Loucy (cell line): ENCODE measurements around the gene NCKAP5.

Experiments
- EZH2phosphoT487 ChIP-seq: fragments of 200-600 bp; IDR thresholded peaks from 2 replicates; pipeline ENCODE4 v1.6.1; 2018; ENCODE audit warnings: antibody characterized with exemption, mild to moderate bottlenecking, moderate library complexity, borderline replicate concordance
- TF ChIP-seq, protein P1 (sequence below): fragments of 200-600 bp; sonication (generic); conservative IDR thresholded peaks from 2 replicates; pipeline ENCODE4 v1.5.1; 2014; ENCODE audit warnings: mild to moderate bottlenecking, antibody characterized with exemption, low read length

DNA sequence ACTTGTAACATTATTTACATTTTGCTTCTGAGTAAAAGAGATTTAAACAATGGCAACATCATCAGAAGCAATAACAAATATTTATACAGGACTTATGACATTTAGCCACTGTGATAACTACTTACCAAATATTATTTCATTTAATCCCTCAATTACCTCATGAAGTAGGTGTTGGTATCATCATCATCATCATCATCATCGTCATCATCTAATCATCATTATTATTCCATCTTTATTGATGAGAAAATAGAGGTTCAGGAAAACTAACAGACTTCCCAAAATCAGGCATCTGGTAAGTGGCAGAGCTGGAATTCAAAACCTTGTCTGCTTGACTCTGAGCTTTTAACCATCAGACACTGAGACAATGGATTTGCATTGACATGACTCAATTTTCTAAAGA, 204.4 kb downstream of the NCKAP5 start:
- TF ChIP-seq, protein P1, sequence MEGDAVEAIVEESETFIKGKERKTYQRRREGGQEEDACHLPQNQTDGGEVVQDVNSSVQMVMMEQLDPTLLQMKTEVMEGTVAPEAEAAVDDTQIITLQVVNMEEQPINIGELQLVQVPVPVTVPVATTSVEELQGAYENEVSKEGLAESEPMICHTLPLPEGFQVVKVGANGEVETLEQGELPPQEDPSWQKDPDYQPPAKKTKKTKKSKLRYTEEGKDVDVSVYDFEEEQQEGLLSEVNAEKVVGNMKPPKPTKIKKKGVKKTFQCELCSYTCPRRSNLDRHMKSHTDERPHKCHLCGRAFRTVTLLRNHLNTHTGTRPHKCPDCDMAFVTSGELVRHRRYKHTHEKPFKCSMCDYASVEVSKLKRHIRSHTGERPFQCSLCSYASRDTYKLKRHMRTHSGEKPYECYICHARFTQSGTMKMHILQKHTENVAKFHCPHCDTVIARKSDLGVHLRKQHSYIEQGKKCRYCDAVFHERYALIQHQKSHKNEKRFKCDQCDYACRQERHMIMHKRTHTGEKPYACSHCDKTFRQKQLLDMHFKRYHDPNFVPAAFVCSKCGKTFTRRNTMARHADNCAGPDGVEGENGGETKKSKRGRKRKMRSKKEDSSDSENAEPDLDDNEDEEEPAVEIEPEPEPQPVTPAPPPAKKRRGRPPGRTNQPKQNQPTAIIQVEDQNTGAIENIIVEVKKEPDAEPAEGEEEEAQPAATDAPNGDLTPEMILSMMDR, result no peak
- no peak for TF ChIP-seq EZH2phosphoT487
